NCI-H128 (cell line): ENCODE results near the gene MPDU1.
A peak's percentile ranks its signal among the peaks of the same experiment; 100 is the strongest.
"Not testable (repeated sequence)": the region's sequence is repeated elsewhere in the genome, so short reads cannot be mapped to it uniquely, and the experiment has no call there.

Source experiments
- DNase-seq: peaks from one replicate; lab custom pipeline; 2025; ENCODE audit not compliant: unreplicated experiment; lab: John Stamatoyannopoulos, UW

The MPDU1 gene

GRCh38 chr17:7614425-7615264, 31.0 kb downstream of the MPDU1 start, which contains the start of gene FXR2:
Gene FXR2, minus strand, starts transcription at chr17:7614897. Its CDS starts 365 bp downstream, at chr17:7614532.
- DNase-seq: peak; percentile 99

- DNase-seq: no peak
Observed at GRCh38 chr17:7615265-7615747, 31.7 kb downstream of the MPDU1 start.

DNA sequence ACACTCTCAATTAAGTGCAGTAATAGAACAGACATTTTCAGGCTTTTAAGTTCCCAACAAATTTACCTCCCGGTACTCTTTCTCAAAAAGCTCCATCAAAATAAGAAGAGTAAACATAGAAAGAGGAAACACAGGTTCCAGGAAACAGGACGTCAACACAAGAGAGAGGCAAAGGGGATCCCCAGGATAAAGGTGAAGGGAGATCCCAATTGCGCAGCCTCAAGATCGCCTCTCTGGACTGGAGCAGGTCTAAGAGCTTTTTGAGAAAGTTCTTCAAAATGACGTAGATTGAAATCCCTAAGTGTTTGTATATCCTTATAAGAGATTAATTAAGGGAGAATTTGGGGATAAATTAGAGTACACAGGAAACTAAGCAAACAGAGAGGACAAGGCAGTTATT, 35.0 kb downstream of the MPDU1 start:
- DNase-seq: no peak

GRCh38 chr17:7620835-7621234, 37.2 kb downstream of the MPDU1 start:
- DNase-seq: no peak

- no peak for DNase-seq
Observed at GRCh38 chr17:7623661-7624060, 40.0 kb downstream of the MPDU1 start.

DNA sequence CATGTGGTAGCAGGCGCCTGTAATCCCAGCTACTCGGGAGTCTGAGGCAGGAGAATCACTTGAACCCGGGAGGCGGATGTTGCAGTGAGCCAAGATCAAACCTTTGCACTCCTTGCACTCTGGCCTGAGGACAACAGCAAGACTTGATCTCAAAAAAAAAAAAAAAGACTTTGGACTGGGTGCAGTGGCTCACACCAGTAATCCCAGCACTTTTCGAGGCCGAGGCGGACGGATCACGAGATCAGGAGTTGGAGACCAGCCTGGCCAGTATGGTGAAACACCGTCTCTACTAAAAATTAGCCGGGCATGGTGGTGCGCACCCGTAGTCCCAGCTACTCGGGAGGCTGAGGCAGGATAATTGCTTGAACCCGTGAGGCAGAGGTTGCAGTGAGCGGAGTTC, 42.1 kb downstream of the MPDU1 start:
- DNase-seq: not testable (repeated sequence)

- DNase-seq: no peak
Observed at GRCh38 chr17:7626307-7626706, 42.7 kb downstream of the MPDU1 start.

- no peak for DNase-seq
Observed at GRCh38 chr17:7626956-7627249, 43.3 kb downstream of the MPDU1 start.

DNA sequence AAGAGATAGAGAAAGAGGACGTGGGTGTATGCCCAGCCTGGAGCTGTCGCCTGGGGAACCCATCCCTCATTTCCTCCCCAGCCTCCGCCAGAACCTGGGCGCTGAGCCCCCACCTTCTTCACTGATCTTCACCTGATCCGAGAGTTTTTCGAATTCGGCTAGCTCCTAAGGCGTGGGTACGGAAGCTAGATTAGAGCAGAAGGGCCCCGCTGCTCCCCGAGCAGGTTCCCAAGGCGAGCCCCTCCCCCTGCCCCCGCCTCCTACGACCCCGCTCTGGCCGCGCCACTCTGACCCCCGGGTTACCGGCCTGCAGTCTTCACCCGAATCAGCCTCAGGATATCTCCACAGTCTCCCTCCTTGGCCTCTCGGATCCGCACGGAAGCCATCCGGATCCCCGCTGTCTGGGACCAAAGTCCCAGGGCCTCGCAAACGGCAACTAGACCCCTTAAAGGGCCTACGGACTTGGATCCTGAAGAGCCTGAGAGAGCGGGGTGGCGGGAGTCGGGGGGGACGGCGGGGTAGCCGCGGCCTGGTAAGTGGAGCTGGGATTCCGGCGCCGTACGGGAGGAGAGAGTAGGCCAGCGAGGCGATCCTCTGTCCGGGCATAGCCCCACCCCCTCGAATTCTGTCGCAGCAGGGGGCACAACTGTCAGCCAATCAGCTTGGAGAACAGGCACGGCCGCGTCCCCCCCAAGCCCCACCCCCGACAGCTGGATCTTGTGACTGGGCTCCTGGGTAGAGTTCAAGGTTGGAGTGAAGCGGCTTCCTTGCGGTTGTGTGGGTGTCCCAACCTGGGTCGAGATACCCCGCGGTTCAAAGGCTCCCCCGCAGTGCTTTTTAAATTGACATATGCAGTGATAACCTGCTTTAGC, 43.8 kb downstream of the MPDU1 start, which contains the start of gene SAT2:
SAT2 (minus strand) TSS at position 572 of the 872 bp plus-strand sequence; CDS start at position 386, 186 bp downstream.
- DNase-seq: peak; percentile 65

DNA sequence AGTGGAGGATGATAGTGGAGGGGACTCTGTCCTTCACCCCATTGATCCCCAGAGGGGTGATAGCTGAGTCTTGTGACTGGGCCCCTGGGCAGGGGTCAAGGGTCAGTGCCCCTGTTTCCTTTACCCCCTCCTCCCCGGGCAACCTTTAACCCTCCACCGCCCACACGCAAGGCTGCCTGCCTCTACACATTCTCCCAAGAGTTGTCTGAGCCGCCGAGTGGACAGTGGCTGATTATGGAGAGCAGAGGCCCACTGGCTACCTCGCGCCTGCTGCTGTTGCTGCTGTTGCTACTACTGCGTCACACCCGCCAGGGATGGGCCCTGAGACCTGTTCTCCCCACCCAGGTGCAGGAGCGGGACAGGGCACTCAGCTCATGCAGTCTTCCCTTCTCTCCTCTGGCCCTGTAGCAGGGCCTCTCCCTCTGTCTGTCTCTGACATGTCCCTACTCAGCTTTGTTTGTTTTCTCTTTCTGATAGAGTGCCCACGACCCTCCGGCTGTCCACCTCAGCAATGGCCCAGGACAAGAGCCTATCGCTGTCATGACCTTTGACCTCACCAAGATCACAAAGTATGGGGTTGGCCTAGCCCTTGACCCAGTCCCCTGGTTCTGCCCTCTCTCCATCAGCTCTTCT, 46.4 kb downstream of the MPDU1 start, which contains the start of gene SHBG:
SHBG (plus strand) TSS at position 197 of the 633 bp plus-strand sequence; CDS start at position 235, 38 bp downstream.
- DNase-seq: no peak

DNA sequence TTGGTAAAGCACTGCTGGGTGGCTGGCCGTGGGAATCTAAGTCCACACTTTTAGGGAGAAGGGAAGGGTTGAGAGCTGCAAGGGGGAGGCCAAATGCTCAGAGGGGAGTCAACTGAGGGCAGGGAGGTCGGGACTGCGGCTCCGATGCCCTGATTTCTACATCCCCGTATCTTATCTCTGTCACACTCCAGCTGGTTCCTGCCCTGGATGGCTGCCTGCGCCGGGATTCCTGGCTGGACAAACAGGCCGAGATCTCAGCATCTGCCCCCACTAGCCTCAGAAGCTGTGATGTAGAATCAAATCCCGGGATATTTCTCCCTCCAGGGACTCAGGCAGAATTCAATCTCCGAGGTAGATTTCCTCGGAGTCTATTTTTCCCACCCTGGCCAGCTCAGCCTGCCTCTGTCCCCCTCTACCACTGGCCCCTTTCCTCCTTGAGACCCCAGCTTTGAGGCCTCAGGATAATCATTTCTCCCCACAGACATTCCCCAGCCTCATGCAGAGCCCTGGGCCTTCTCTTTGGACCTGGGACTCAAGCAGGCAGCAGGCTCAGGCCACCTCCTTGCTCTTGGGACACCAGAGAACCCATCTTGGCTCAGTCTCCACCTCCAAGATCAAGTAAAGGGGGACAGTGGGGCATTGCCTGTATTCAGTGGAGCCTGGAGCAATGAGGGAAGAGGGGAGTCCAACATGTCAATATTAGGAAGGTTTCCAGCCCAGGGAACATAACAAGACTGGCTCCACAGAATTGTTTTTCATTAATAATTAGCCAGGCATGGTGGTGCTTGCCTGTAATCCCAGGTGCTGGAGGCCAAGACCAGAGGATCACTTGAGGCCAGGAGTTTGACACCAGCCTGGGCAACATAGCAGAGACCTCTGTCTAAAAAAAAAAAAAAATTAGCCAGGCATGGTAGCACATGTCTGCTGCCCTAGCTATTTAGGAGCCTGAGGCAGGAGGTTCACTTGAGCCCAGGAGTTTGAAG, 48.0 kb downstream of the MPDU1 start:
- DNase-seq: no peak

DNA sequence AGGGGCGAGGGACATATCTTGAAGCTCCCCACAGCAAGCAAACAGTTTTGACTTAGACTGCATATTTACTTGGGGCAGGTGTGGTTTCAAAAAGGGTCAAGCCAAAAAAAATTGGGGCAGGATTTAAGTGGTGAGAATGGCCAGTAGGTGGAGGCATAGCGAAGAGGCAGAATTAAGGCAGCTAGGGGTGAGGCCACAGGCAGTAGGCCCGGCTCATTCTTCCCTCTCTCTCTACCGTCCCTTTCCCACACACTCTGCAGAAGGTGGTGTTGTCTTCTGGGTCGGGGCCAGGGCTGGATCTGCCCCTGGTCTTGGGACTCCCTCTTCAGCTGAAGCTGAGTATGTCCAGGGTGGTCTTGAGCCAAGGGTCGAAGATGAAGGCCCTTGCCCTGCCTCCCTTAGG, 48.8 kb downstream of the MPDU1 start:
- no peak for DNase-seq

DNA sequence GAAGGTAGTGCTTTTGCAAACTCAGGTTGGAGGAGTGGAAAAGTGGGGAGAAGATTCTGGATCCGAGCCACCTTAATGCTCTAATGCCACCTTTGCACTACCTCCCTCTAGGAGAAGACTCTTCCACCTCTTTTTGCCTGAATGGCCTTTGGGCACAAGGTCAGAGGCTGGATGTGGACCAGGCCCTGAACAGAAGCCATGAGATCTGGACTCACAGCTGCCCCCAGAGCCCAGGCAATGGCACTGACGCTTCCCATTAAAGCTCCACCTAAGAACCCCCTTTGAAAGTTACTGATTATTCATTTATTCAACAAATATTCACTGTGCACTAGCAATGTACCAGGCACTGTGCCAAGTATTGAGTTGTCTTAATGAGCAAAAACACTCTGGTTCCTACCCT, 49.4 kb downstream of the MPDU1 start:
- no peak for DNase-seq

DNA sequence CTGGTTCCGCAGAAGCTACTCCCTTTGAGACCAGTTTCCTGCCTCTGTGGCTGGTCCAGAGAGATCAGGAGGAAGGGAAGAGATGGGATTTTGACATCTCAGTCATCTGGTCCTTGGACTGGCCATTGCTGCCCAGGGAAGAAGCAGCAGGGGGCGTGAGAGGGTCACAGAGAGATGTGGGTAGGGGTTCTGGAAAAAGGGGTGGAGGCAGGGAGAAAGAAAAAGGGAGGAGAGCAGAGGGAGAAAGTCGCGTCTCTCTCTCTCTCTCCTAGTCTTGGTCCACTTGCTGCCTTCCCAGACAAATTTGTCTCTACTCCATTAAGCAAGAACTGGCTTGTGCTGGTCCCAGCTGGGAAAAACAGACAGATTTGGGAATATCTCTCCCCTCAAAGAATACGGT, 50.7 kb downstream of the MPDU1 start:
- no peak for DNase-seq

GRCh38 chr17:7636163-7636562, 52.5 kb downstream of the MPDU1 start:
- DNase-seq: no peak
